Activated CD4-positive, CD25-positive, alpha-beta regulatory T cell (primary cell): ENCODE results near the gene KBTBD12.

Source experiments
- DNase-seq, 4 experiments: peaks; one replicate each; lab custom pipeline; 2025; lab: John Stamatoyannopoulos, UW

KBTBD12 gene

GRCh38 chr3:128014548-128014947 lies 99.5 kb downstream of the KBTBD12 start:
- DNase-seq: no peak

- DNase-seq: no peak
These were observed 101.5 kb downstream of the KBTBD12 start for GRCh38 chr3:128016502-128016901.

GRCh38 chr3:128021768-128022372 lies 106.8 kb downstream of the KBTBD12 start:
- no peak for DNase-seq

GRCh38 chr3:128033102-128033501 lies 118.1 kb downstream of the KBTBD12 start:
- DNase-seq: no peak

GRCh38 chr3:128036119-128036518 lies 121.1 kb downstream of the KBTBD12 start:
- DNase-seq: no peak
